ENCODE measurements around the gene PYGM.

PYGM gene

GRCh38 chr11:64772303-64773018, 12.7 kb upstream of the PYGM start:
- no peak overlapping the region for H3K9ac ChIP-seq (ENCODE audit: low read length)
- peaks cover 41% of the 10 kb centered on the region for H3K36me3 ChIP-seq (ENCODE audit: control insufficient read depth, insufficient read depth, low read length)
- H3K4me3 ChIP-seq (ENCODE audit: low read length), result no peak overlapping the region
- no peaks in the 10 kb centered on the region for H3K27me3 ChIP-seq (ENCODE audit: control insufficient read depth, insufficient read depth, low read length)
- peaks cover 10% of the 10 kb centered on the region for H3K4me1 ChIP-seq (ENCODE audit: control insufficient read depth, insufficient read depth, low read length)
- H3K9me3 ChIP-seq (ENCODE audit: control insufficient read depth, low read length), result no peaks in the 10 kb centered on the region

GRCh38 chr11:64771861-64772260, 12.1 kb upstream of the PYGM start:
- Histone ChIP-seq H3K4me3 (ENCODE audit: low read length) (no peak overlapping the region), H3K36me3 (ENCODE audit: control insufficient read depth, insufficient read depth, low read length) (peaks cover 47% of the 10 kb centered on the region), H3K27me3 (ENCODE audit: control insufficient read depth, insufficient read depth, low read length) (no peaks in the 10 kb centered on the region), H3K9me3 (ENCODE audit: control insufficient read depth, low read length) (no peaks in the 10 kb centered on the region), H3K9ac (ENCODE audit: low read length) (no peak overlapping the region), H3K4me1 (ENCODE audit: control insufficient read depth, insufficient read depth, low read length) (peaks cover 7% of the 10 kb centered on the region)

- no peaks in the 10 kb centered on the region for H3K27me3 ChIP-seq (ENCODE audit: control insufficient read depth, insufficient read depth, low read length)
These were observed 10.3 kb upstream of the PYGM start for GRCh38 chr11:64770120-64770519.

GRCh38 chr11:64769283-64769682, 9.5 kb upstream of the PYGM start:
- H3K4me3 ChIP-seq (ENCODE audit: low read length), result no peak overlapping the region
- no peaks in the 10 kb centered on the region for H3K4me1 ChIP-seq (ENCODE audit: control insufficient read depth, insufficient read depth, low read length)
- no peaks in the 10 kb centered on the region for H3K27me3 ChIP-seq (ENCODE audit: control insufficient read depth, insufficient read depth, low read length)
- H3K9me3 ChIP-seq (ENCODE audit: control insufficient read depth, low read length), result no peaks in the 10 kb centered on the region
- peaks cover 48% of the 10 kb centered on the region for H3K36me3 ChIP-seq (ENCODE audit: control insufficient read depth, insufficient read depth, low read length)
- no peak overlapping the region for H3K9ac ChIP-seq (ENCODE audit: low read length)

More at GRCh38 chr11:64770120-64770519, 10.3 kb upstream of the PYGM start:
- peaks cover 44% of the 10 kb centered on the region for H3K36me3 ChIP-seq (ENCODE audit: control insufficient read depth, insufficient read depth, low read length)
- no peaks in the 10 kb centered on the region for H3K4me1 ChIP-seq (ENCODE audit: control insufficient read depth, insufficient read depth, low read length)
- H3K9ac ChIP-seq (ENCODE audit: low read length), result no peak overlapping the region
- H3K4me3 ChIP-seq (ENCODE audit: low read length), result no peak overlapping the region
- H3K9me3 ChIP-seq (ENCODE audit: control insufficient read depth, low read length), result no peaks in the 10 kb centered on the region

GRCh38 chr11:64768300-64768694, 8.5 kb upstream of the PYGM start:
- no peaks in the 10 kb centered on the region for H3K9me3 ChIP-seq (ENCODE audit: control insufficient read depth, low read length)
- no peaks in the 10 kb centered on the region for H3K27me3 ChIP-seq (ENCODE audit: control insufficient read depth, insufficient read depth, low read length)
- no peak overlapping the region for H3K4me3 ChIP-seq (ENCODE audit: low read length)
- no peak overlapping the region for H3K9ac ChIP-seq (ENCODE audit: low read length)
- peaks cover 3% of the 10 kb centered on the region for H3K4me1 ChIP-seq (ENCODE audit: control insufficient read depth, insufficient read depth, low read length)
- peaks cover 54% of the 10 kb centered on the region for H3K36me3 ChIP-seq (ENCODE audit: control insufficient read depth, insufficient read depth, low read length)

GRCh38 chr11:64767344-64768299, 7.8 kb upstream of the PYGM start:
- H3K27me3 ChIP-seq (ENCODE audit: control insufficient read depth, insufficient read depth, low read length), result no peaks in the 10 kb centered on the region
- H3K4me1 ChIP-seq (ENCODE audit: control insufficient read depth, insufficient read depth, low read length), result peaks cover 3% of the 10 kb centered on the region
- H3K4me3 ChIP-seq (ENCODE audit: low read length), result no peak overlapping the region
- H3K36me3 ChIP-seq (ENCODE audit: control insufficient read depth, insufficient read depth, low read length), result peaks cover 58% of the 10 kb centered on the region
- H3K9me3 ChIP-seq (ENCODE audit: control insufficient read depth, low read length), result no peaks in the 10 kb centered on the region
- H3K9ac ChIP-seq (ENCODE audit: low read length), result no peak overlapping the region

DNA sequence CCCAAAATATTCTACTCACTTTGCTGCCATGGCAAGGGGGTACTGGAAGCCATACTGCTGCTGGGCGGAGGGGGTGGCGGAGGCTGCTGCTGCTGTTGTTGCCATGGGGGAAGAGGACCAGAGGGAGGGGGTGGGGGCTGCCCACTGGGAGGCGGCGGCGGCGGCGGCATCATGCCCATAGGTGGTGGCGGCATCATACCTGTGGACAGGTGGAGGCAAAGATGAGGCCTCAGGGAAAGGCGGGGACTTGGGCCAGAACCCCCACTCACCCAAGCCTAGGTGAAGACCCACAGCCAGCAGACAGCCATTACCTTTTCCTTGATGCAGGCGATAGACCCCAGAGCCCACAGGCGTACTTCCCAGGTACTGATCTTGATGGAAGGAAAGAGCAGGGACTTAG, 7.1 kb upstream of the PYGM start:
- Histone ChIP-seq H3K4me1 (ENCODE audit: control insufficient read depth, insufficient read depth, low read length) (peaks cover 3% of the 10 kb centered on the region), H3K36me3 (ENCODE audit: control insufficient read depth, insufficient read depth, low read length) (peaks cover 58% of the 10 kb centered on the region), H3K4me3 (ENCODE audit: low read length) (no peak overlapping the region), H3K27me3 (ENCODE audit: control insufficient read depth, insufficient read depth, low read length) (no peaks in the 10 kb centered on the region), H3K9me3 (ENCODE audit: control insufficient read depth, low read length) (no peaks in the 10 kb centered on the region), H3K9ac (ENCODE audit: low read length) (no peak overlapping the region)

- no peak overlapping the region for H3K9ac ChIP-seq (ENCODE audit: low read length)
- H3K4me3 ChIP-seq (ENCODE audit: low read length), result no peak overlapping the region
- H3K9me3 ChIP-seq (ENCODE audit: control insufficient read depth, low read length), result no peaks in the 10 kb centered on the region
- peaks cover 58% of the 10 kb centered on the region for H3K36me3 ChIP-seq (ENCODE audit: control insufficient read depth, insufficient read depth, low read length)
- peaks cover 3% of the 10 kb centered on the region for H3K4me1 ChIP-seq (ENCODE audit: control insufficient read depth, insufficient read depth, low read length)
- H3K27me3 ChIP-seq (ENCODE audit: control insufficient read depth, insufficient read depth, low read length), result no peaks in the 10 kb centered on the region
These were observed 6.3 kb upstream of the PYGM start for GRCh38 chr11:64765851-64766665.

- Histone ChIP-seq H3K4me3 (ENCODE audit: low read length) (no peak overlapping the region), H3K9ac (ENCODE audit: low read length) (no peak overlapping the region), H3K4me1 (ENCODE audit: control insufficient read depth, insufficient read depth, low read length) (peaks cover 3% of the 10 kb centered on the region), H3K27me3 (ENCODE audit: control insufficient read depth, insufficient read depth, low read length) (no peaks in the 10 kb centered on the region), H3K9me3 (ENCODE audit: control insufficient read depth, low read length) (no peaks in the 10 kb centered on the region), H3K36me3 (ENCODE audit: control insufficient read depth, insufficient read depth, low read length) (peaks cover 52% of the 10 kb centered on the region)
These were observed 5.6 kb upstream of the PYGM start for GRCh38 chr11:64765291-64765850.

- H3K9me3 ChIP-seq (ENCODE audit: control insufficient read depth, low read length), result no peaks in the 10 kb centered on the region
- H3K4me1 ChIP-seq (ENCODE audit: control insufficient read depth, insufficient read depth, low read length), result peaks cover 3% of the 10 kb centered on the region
- H3K9ac ChIP-seq (ENCODE audit: low read length), result no peak overlapping the region
- H3K4me3 ChIP-seq (ENCODE audit: low read length), result no peak overlapping the region
- peaks cover 46% of the 10 kb centered on the region for H3K36me3 ChIP-seq (ENCODE audit: control insufficient read depth, insufficient read depth, low read length)
- no peaks in the 10 kb centered on the region for H3K27me3 ChIP-seq (ENCODE audit: control insufficient read depth, insufficient read depth, low read length)
These were observed 5.0 kb upstream of the PYGM start for GRCh38 chr11:64764753-64765152.

GRCh38 chr11:64764040-64764611, 4.4 kb upstream of the PYGM start:
- peaks cover 8% of the 10 kb centered on the region for H3K4me1 ChIP-seq (ENCODE audit: control insufficient read depth, insufficient read depth, low read length)

More at GRCh38 chr11:64764040-64764611, 4.4 kb upstream of the PYGM start:
- Histone ChIP-seq H3K27me3 (ENCODE audit: control insufficient read depth, insufficient read depth, low read length) (no peaks in the 10 kb centered on the region), H3K9ac (ENCODE audit: low read length) (no peak overlapping the region), H3K9me3 (ENCODE audit: control insufficient read depth, low read length) (no peaks in the 10 kb centered on the region), H3K36me3 (ENCODE audit: control insufficient read depth, insufficient read depth, low read length) (peaks cover 40% of the 10 kb centered on the region), H3K4me3 (ENCODE audit: low read length) (no peak overlapping the region)
